K562 (cell line): ENCODE measurements around the gene POC5. TPM values are rescaled to one million over a fixed set of nuclear protein-coding genes. Genes with fewer than 3 reads are reported as not detected.

Source experiments
- ATF1 ChIP-seq, 2 experiments: fragments of 450-650 bp in 1 of 2; IDR thresholded peaks; 2 replicates each; pipeline ENCODE4 v1.6.1; 2016; ENCODE audit warnings: missing compliant biosample characterization in 1 of 2, missing genetic modification characterization in 1 of 2
- COPS2 ChIP-seq: fragments of 450-650 bp; conservative IDR thresholded peaks from 2 replicates; pipeline ENCODE4 v1.6.1; 2016; ENCODE audit warnings: mild to moderate bottlenecking, moderate library complexity
- CREB5 ChIP-seq: fragments of 250-450 bp; sonication (Bioruptor Pico); IDR thresholded peaks from 2 replicates; pipeline ENCODE4 v1.5.0; 2020; ENCODE audit warnings: mild to moderate bottlenecking
- ELF1 ChIP-seq: fragments of 200-800 bp; sonication (Bioruptor generic); IDR thresholded peaks from 2 replicates; pipeline ENCODE4 v1.6.1; 2016; ENCODE audit warnings: missing genetic modification characterization, missing compliant biosample characterization
- HINFP ChIP-seq: fragments of 450-650 bp; conservative IDR thresholded peaks from 2 replicates; pipeline ENCODE4 v1.6.1; 2016; ENCODE audit warnings: missing genetic modification characterization, low read depth, mild to moderate bottlenecking, control low read depth, missing compliant biosample characterization
- HMG20B ChIP-seq: fragments of 250-450 bp; sonication (Bioruptor Pico); IDR thresholded peaks from 2 replicates; pipeline ENCODE4 v1.5.0; 2021; ENCODE audit warnings: mild to moderate bottlenecking
- HNRNPLL ChIP-seq: fragments of 200-400 bp; formaldehyde crosslinking; IDR thresholded peaks from 2 replicates; pipeline ENCODE4 v1.6.1; 2017; ENCODE audit warnings: low read length, low read depth, mild to moderate bottlenecking; ENCODE audit not compliant: poor library complexity, severe bottlenecking
- LEF1 ChIP-seq: fragments of 450-650 bp; IDR thresholded peaks from 2 replicates; pipeline ENCODE4 v1.6.1; 2016; ENCODE audit warnings: mild to moderate bottlenecking
- MNT ChIP-seq, 2 experiments: fragments of 450-650 bp; conservative IDR thresholded peaks; 2 replicates each; pipeline ENCODE4 v1.6.1; 2017; ENCODE audit warnings: mild to moderate bottlenecking in 2 of 2, moderate library complexity in 2 of 2
- NFYB ChIP-seq: IDR thresholded peaks from 2 replicates; pipeline ENCODE4 v1.6.1; 2011; ENCODE audit warnings: mild to moderate bottlenecking, moderate library complexity; ENCODE audit not compliant: insufficient read length; ENCODE audit errors: extremely low read depth
- SRF ChIP-seq, 2 experiments: fragments of 250-450, 450-650 bp in 1 of 2; sonication (Bioruptor Pico) in 1 of 2; sonication (generic) in 1 of 2; formaldehyde crosslinking; IDR thresholded peaks; 2 replicates each; pipeline versions ENCODE4 v1.5.0 to v1.5.1; 2020 to 2022; ENCODE audit warnings: mild to moderate bottlenecking in 1 of 2, missing genetic modification reagents in 1 of 2
- TCF15 ChIP-seq: fragments of 250-450 bp; sonication (Bioruptor Pico); IDR thresholded peaks from 2 replicates; pipeline ENCODE4 v1.8.0; 2022; ENCODE audit warnings: moderate library complexity, mild to moderate bottlenecking, inconsistent platforms
- TCFL5 ChIP-seq: fragments of 250-450 bp; sonication (Bioruptor Pico); conservative IDR thresholded peaks from 2 replicates; pipeline ENCODE4 v1.6.1; 2021; ENCODE audit warnings: mild to moderate bottlenecking, moderate library complexity, matching md5 sums
- TOE1 ChIP-seq, 2 experiments: fragments of 450-650 bp in 1 of 2; sonication (generic) in 1 of 2; formaldehyde crosslinking in 1 of 2; IDR thresholded peaks; 2 replicates each; pipeline versions ENCODE4 v1.7.1 to v1.8.0; 2016 to 2022; ENCODE audit warnings: borderline replicate concordance in 2 of 2, mild to moderate bottlenecking in 2 of 2, antibody characterized with exemption in 1 of 2, inconsistent platforms in 1 of 2, low read depth in 1 of 2, missing genetic modification reagents in 1 of 2, moderate library complexity in 1 of 2
- ZC3H11A ChIP-seq: IDR thresholded peaks from 2 replicates; pipeline ENCODE4 v1.6.1; 2012; ENCODE audit warnings: low read depth, low read length, improper control_type of control experiment
- ZNF263 ChIP-seq: sonication (generic); formaldehyde crosslinking; IDR thresholded peaks from 2 replicates; pipeline ENCODE4 v1.8.0; 2022; ENCODE audit warnings: mild to moderate bottlenecking, missing genetic modification reagents, borderline replicate concordance
- ZNF274 ChIP-seq: IDR thresholded peaks from 2 replicates; pipeline ENCODE4 v1.6.1; 2011; ENCODE audit warnings: low read depth, mild to moderate bottlenecking, low read length, moderate library complexity, borderline replicate concordance
- ZNF696 ChIP-seq: fragments of 250-450 bp; sonication (Bioruptor Pico); conservative IDR thresholded peaks from 2 replicates; pipeline ENCODE4 v1.4.0; 2020; ENCODE audit warnings: mild to moderate bottlenecking, moderate library complexity
- polyA plus RNA-seq, 8 experiments: library from polyadenylated mRNA; depleted of rRNA in 4 of 8; stranded (reverse) in 5 of 8; unstranded in 3 of 8; fragments of >200 nt; fragmentation: Nextera tagmentation in 2 of 8; fragmentation: Illumina TruSeq in 1 of 8; extraction: Ambion mirVana in 2 of 8; extraction: Trizol in 1 of 8; gene quantifications; 2 replicates each; pipeline versions ENCODE4 v1.2.1 to v1.2.3, GENCODE V29; 2011 to 2014; ENCODE audit warnings: inconsistent platforms in 1 of 8, missing spikeins in 1 of 8
- total RNA-seq, 7 experiments: library from RNA; depleted of rRNA in 6 of 7; stranded (reverse); fragments of >200 nt in 6 of 7; fragmentation: Illumina TruSeq in 2 of 7; extraction: Trizol in 2 of 7; gene quantifications; 2 replicates each; pipeline versions ENCODE4 v1.2.1 to v1.2.3, GENCODE V29; 2011 to 2021; ENCODE audit warnings: low replicate concordance in 1 of 7

POC5 gene
- total and polyA plus RNA-seq, 9 of the 15 experiments (the other 6 are each of a cell fraction or from before 2014, with no cell fraction given), result 14.5 to 38.2 (median 27.0) TPM

GRCh38 chr5:75668977-75669689 is 48.1 kb downstream of the POC5 start (continued):
- TF ChIP-seq NFYB (no peak), HMG20B (CRISPR knock-in tag) (no peak), ZNF263 (no peak), MNT (conservative IDR thresholded peaks at IDR 0.05) (peak in 1 of 2 experiments; percentile 43; a peak in 2 of 4 replicates), TCFL5 (no peak), HINFP (tag) (no peak), CREB5 (CRISPR knock-in tag) (no peak), SRF (CRISPR knock-in tag; IDR thresholded peaks at IDR 0.05) (no peak), ZNF696 (no peak), ZNF274 (no peak), TOE1 (IDR thresholded peaks at IDR 0.05; ENCODE audit: borderline replicate concordance) (peak; percentile 53; the same call in 1 of the 2 replicates), TOE1 (CRISPR knock-in tag; IDR thresholded peaks at IDR 0.05; ENCODE audit: borderline replicate concordance, low read depth) (no peak), LEF1 (peak; percentile 65), TCF15 (CRISPR knock-in tag) (no peak), ZC3H11A (no peak), COPS2 (no peak), ATF1 (CRISPR knock-in tag; IDR thresholded peaks at IDR 0.05) (no peak), ATF1 (tag; IDR thresholded peaks at IDR 0.05) (peak; percentile 34), HNRNPLL (no peak), ELF1 (tag) (peak; percentile 62; the same call in 1 of the 2 replicates)
